Measurements from ENCODE around the gene DPP6.

DPP6 gene

DNA sequence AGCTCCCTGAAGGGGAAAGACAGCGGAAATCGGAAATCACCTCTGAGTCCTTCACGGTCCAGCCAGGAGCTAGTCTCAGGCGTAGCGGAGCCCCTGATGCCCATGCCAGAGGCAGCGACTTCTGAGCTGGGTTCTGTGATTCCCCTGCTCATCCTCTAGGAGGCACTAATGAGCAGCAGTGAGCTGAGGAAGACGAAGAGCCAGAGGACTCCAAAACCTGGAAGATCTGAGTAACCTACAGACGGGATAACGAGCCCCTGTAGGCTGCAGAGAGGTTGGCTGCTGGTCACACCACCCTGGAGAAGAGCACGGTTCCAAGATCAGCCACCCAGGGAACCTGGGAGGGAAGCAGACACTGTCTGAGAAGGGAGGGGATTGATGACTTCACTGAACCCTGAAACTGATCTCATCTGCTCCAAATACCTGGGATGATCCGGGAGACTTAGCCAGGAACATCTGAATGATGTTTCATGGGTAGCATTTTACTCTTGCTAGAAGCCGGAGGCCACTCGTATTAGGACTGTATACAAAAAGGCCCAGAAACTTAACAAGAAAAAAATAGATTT lies 646.6 kb downstream of the DPP6 start:
- ChIA-PET CTCF (interaction anchor here (0.8 kb wide), 1 partner anchor 15 kb away, joined by 3 read pairs; no protein-coding TSS in a partner anchor), POLR2A (no interaction called here)
- TF ChIP-seq, protein P1, sequence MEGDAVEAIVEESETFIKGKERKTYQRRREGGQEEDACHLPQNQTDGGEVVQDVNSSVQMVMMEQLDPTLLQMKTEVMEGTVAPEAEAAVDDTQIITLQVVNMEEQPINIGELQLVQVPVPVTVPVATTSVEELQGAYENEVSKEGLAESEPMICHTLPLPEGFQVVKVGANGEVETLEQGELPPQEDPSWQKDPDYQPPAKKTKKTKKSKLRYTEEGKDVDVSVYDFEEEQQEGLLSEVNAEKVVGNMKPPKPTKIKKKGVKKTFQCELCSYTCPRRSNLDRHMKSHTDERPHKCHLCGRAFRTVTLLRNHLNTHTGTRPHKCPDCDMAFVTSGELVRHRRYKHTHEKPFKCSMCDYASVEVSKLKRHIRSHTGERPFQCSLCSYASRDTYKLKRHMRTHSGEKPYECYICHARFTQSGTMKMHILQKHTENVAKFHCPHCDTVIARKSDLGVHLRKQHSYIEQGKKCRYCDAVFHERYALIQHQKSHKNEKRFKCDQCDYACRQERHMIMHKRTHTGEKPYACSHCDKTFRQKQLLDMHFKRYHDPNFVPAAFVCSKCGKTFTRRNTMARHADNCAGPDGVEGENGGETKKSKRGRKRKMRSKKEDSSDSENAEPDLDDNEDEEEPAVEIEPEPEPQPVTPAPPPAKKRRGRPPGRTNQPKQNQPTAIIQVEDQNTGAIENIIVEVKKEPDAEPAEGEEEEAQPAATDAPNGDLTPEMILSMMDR (IDR thresholded peaks at IDR 0.05; ENCODE audit: control extremely low read depth, extremely low read depth, low read depth, missing control alignments), result peak; percentile 34
- DNase-seq (ENCODE audit: extremely low spot score), result no peak

DNA sequence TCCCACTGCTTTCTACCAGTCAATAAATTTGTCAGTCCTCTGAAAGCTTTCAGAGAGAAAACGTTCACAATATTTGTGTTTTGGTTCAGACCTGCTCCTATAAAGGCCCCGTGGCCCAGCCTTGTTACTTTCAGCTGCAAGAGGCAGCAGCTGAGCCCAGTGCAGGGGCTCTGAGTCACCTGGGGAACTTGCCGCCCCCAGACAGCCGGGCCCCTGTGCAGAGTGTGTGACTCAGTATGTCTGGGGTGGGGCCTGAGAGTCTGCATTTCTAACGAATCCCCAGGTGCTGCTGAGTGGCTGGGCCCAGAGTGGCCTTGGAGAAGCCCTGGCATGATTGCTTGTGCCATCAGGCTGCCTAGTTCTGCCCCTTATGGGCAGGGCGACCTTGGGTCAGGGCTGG lies 647.2 kb downstream of the DPP6 start:
- ChIA-PET CTCF (no interaction called here), POLR2A (no interaction called here)
- TF ChIP-seq, protein P1 (IDR thresholded peaks at IDR 0.05; ENCODE audit: control extremely low read depth, extremely low read depth, low read depth, missing control alignments), result no peak
- DNase-seq (ENCODE audit: extremely low spot score), result no peak

- CTCF ChIA-PET, result no interaction called here
- no peak for DNase-seq (ENCODE audit: extremely low spot score)
- POLR2A ChIA-PET, result no interaction called here
- TF ChIP-seq, protein P1 (IDR thresholded peaks at IDR 0.05; ENCODE audit: control extremely low read depth, extremely low read depth, low read depth, missing control alignments), result no peak
These were observed 657.8 kb downstream of the DPP6 start for GRCh38 chr7:154709840-154710520.

- POLR2A ChIA-PET, result no interaction called here
- TF ChIP-seq, protein P1 (IDR thresholded peaks at IDR 0.05; ENCODE audit: control extremely low read depth, extremely low read depth, low read depth, missing control alignments), result no peak
- DNase-seq (ENCODE audit: extremely low spot score), result no peak
- CTCF ChIA-PET, result no interaction called here
These were observed 667.8 kb downstream of the DPP6 start for GRCh38 chr7:154720016-154720415.

DNA sequence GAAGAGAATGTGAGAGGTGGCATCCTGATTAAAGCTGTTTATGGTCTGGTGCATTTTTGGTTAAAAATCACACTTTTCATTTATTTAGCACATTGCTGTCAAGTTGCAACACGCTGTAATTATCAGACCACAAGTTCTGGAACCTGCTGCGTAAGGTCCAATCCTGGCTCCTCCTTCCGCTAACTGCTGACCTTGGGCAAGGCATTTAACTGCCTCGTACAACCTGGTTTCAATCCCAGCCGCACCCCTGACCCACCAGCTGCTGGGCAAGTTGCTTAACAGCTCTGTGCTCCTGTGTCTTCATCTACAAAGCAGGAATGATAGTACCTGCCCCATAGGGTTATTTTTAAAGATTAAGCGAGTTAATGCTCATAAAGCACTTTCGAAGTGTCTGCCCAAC lies 668.9 kb downstream of the DPP6 start:
- TF ChIP-seq, protein P1 (IDR thresholded peaks at IDR 0.05; ENCODE audit: control extremely low read depth, extremely low read depth, low read depth, missing control alignments), result no peak
- no peak for DNase-seq (ENCODE audit: extremely low spot score)
- ChIA-PET CTCF (interaction anchor here (1.8 kb wide), 1 partner anchor 11 kb away, joined by 4 read pairs; no protein-coding TSS in a partner anchor), POLR2A (no interaction called here)

- TF ChIP-seq, protein P1 (IDR thresholded peaks at IDR 0.05; ENCODE audit: control extremely low read depth, extremely low read depth, low read depth, missing control alignments), result no peak
- ChIA-PET POLR2A (no interaction called here), CTCF (no interaction called here)
- DNase-seq (ENCODE audit: extremely low spot score), result no peak
These were observed 674.2 kb downstream of the DPP6 start for GRCh38 chr7:154726368-154726767.

Data from GM10248 (cell line).